H1 (cell line): ENCODE measurements around the gene IGF2BP3. TPM values are rescaled to one million over a fixed set of nuclear protein-coding genes. Genes with fewer than 3 reads are reported as not detected.
"Not testable (repeated sequence)": the region's sequence is repeated elsewhere in the genome, so short reads cannot be mapped to it uniquely, and the experiment has no call there.

Experiments used
- CTCF ChIA-PET: fragments of 300-600 bp; sonication (Branson Sonifier 250); formaldehyde crosslinking; loops from one replicate; lab custom pipeline; 2021; ENCODE audit not compliant: partially characterized antibody; lab: Charles Lee
- POLR2A ChIA-PET: fragments of 300-600 bp; sonication (Branson Sonifier 250); formaldehyde crosslinking; loops from one replicate; lab custom pipeline; 2021; ENCODE audit warnings: inconsistent platforms; ENCODE audit not compliant: partially characterized antibody; lab: Charles Lee
- DNase-seq, 2 experiments: peaks; one replicate each; pipeline versions ENCODE4 v3.0.0 to v3.0.0-alpha.2; 2010 to 2022; ENCODE audit warnings: low spot score in 2 of 2, low read depth in 1 of 2, mixed read lengths in 1 of 2
- FAIRE-seq: peaks from 2 replicates; lab custom pipeline; 2011; peaks lifted over from hg19 to GRCh38; lab: Jason Lieb, UNC
- H2AFZ ChIP-seq: 2 replicates; pipeline ENCODE4 v1.8.1; 2012; ENCODE audit warnings: low read length, inconsistent platforms
- H2AK5ac ChIP-seq: 2 replicates; pipeline ENCODE4 v1.6.1; 2013; ENCODE audit warnings: low read depth, low read length
- H2BK120ac ChIP-seq: replicated peaks from 2 replicates; pipeline ENCODE3; 2013; ENCODE audit warnings: low read depth, low read length, inconsistent platforms
- H2BK12ac ChIP-seq: 2 replicates; pipeline ENCODE4 v1.6.1; 2013; ENCODE audit warnings: low read depth, low read length
- H2BK15ac ChIP-seq: 2 replicates; pipeline ENCODE4 v1.6.1; 2013; ENCODE audit warnings: low read length
- H2BK20ac ChIP-seq: 2 replicates; pipeline ENCODE4 v1.6.1; 2013; ENCODE audit warnings: low read length
- H2BK5ac ChIP-seq: 2 replicates; pipeline ENCODE4 v1.6.1; 2013; ENCODE audit warnings: low read depth, low read length
- H3K14ac ChIP-seq: 2 replicates; pipeline ENCODE4 v1.6.1; 2013; ENCODE audit warnings: inconsistent platforms; ENCODE audit not compliant: insufficient read length
- H3K18ac ChIP-seq: 2 replicates; pipeline ENCODE4 v1.6.1; 2013; ENCODE audit warnings: low read length; ENCODE audit errors: extremely low read depth
- H3K23ac ChIP-seq: 2 replicates; pipeline ENCODE4 v1.6.1; 2013; ENCODE audit warnings: inconsistent platforms; ENCODE audit not compliant: insufficient read length
- H3K23me2 ChIP-seq: 2 replicates; pipeline ENCODE4 v1.6.1; 2013; ENCODE audit warnings: low read depth, low read length
- H3K27ac ChIP-seq: 2 replicates; pipeline ENCODE4 v1.6.1; 2011; ENCODE audit warnings: low read depth, low read length, inconsistent platforms
- H3K27me3 ChIP-seq, 4 experiments: replicated peaks in 1 of 4; 1 replicate in 1 of 4; 2 replicates in 3 of 4; pipeline versions ENCODE4 v1.6.1 to v1.8.1; 2011 to 2013; ENCODE audit warnings: low read length in 3 of 4, mild to moderate bottlenecking in 3 of 4, inconsistent platforms in 2 of 4, mixed read lengths in 2 of 4, moderate library complexity in 1 of 4; ENCODE audit not compliant: control insufficient read depth in 3 of 4, insufficient read depth in 3 of 4; ENCODE audit errors: extremely low read depth in 1 of 4
- H3K36me3 ChIP-seq, 4 experiments: 2 replicates each; pipeline versions ENCODE4 v1.6.1 to v1.8.1; 2011 to 2013; ENCODE audit warnings: mild to moderate bottlenecking in 4 of 4, low read length in 3 of 4, moderate library complexity in 2 of 4, control low read depth in 1 of 4, inconsistent platforms in 1 of 4; ENCODE audit not compliant: insufficient read depth in 4 of 4, control insufficient read depth in 2 of 4
- H3K4ac ChIP-seq: replicated peaks from 2 replicates; pipeline ENCODE3; 2013; ENCODE audit warnings: low read length, low read depth, mixed read lengths, inconsistent platforms; ENCODE audit not compliant: insufficient read length
- H3K4me1 ChIP-seq, 4 experiments: replicated peaks in 1 of 4; 1 replicate in 1 of 4; 2 replicates in 3 of 4; pipeline versions ENCODE4 v1.6.1 to v1.8.1; 2011 to 2013; ENCODE audit warnings: low read length in 3 of 4, inconsistent platforms in 2 of 4, mixed read lengths in 1 of 4; ENCODE audit not compliant: insufficient read depth in 4 of 4, control insufficient read depth in 3 of 4
- H3K4me2 ChIP-seq, 2 experiments: 2 replicates each; pipeline versions ENCODE4 v1.6.1 to v1.8.1; 2011 to 2013; ENCODE audit warnings: low read depth in 2 of 2, low read length in 2 of 2, control low read depth in 1 of 2, inconsistent platforms in 1 of 2, mild to moderate bottlenecking in 1 of 2; ENCODE audit not compliant: insufficient read depth in 1 of 2
- H3K4me3 ChIP-seq, 4 experiments: fragments of 200-600, 300-600 bp in 1 of 4; sonication (generic), shearing (Covaris generic), sonication (Bioruptor Twin) in 1 of 4; 2 replicates each; pipeline versions ENCODE4 v1.5.1 to v1.8.1; 2011 to 2016; ENCODE audit warnings: low read length in 4 of 4, low read depth in 3 of 4, control low read depth in 2 of 4, inconsistent platforms in 2 of 4, mild to moderate bottlenecking in 2 of 4, mixed read lengths in 1 of 4, moderate library complexity in 1 of 4; ENCODE audit not compliant: insufficient read depth in 2 of 4; ENCODE audit errors: extremely low read depth in 1 of 4
- H3K56ac ChIP-seq: replicated peaks from 2 replicates; pipeline ENCODE3; 2013; ENCODE audit warnings: low read depth, mild to moderate bottlenecking, mixed read lengths, low read length, inconsistent platforms; ENCODE audit not compliant: insufficient read length
- H3K79me1 ChIP-seq: 2 replicates; pipeline ENCODE4 v1.6.1; 2013; ENCODE audit warnings: low read depth, low read length, control low read depth
- H3K79me2 ChIP-seq, 2 experiments: 2 replicates each; pipeline versions ENCODE4 v1.6.1 to v1.8.1; 2012 to 2013; ENCODE audit warnings: low read length in 2 of 2, mild to moderate bottlenecking in 2 of 2, inconsistent platforms in 1 of 2; ENCODE audit not compliant: insufficient read depth in 2 of 2, control insufficient read depth in 1 of 2
- H3K9ac ChIP-seq, 4 experiments: replicated peaks in 1 of 4; 1 replicate in 1 of 4; 2 replicates in 3 of 4; pipeline versions ENCODE4 v1.6.1 to v1.8.1; 2011 to 2013; ENCODE audit warnings: low read depth in 3 of 4, low read length in 3 of 4, control low read depth in 2 of 4, mild to moderate bottlenecking in 2 of 4, moderate library complexity in 2 of 4, inconsistent platforms in 1 of 4; ENCODE audit errors: extremely low read depth in 1 of 4
- H3K9me3 ChIP-seq, 2 experiments: 2 replicates each; pipeline versions ENCODE4 v1.6.1 to v1.8.1; 2012 to 2013; ENCODE audit warnings: mild to moderate bottlenecking in 2 of 2, moderate library complexity in 2 of 2, control low read depth in 1 of 2, inconsistent platforms in 1 of 2, low read depth in 1 of 2, low read length in 1 of 2, mixed read lengths in 1 of 2; ENCODE audit not compliant: insufficient read depth in 2 of 2
- H4K20me1 ChIP-seq, 2 experiments: replicated peaks in 1 of 2; 2 replicates each; pipeline versions ENCODE3 to v1.8.1; 2011 to 2013; ENCODE audit warnings: inconsistent platforms in 2 of 2, low read length in 2 of 2, mild to moderate bottlenecking in 1 of 2; ENCODE audit not compliant: insufficient read depth in 2 of 2, control insufficient read depth in 1 of 2
- H4K5ac ChIP-seq: 2 replicates; pipeline ENCODE4 v1.6.1; 2013; ENCODE audit warnings: low read length, low read depth, mixed read lengths, inconsistent platforms; ENCODE audit not compliant: insufficient read length
- H4K8ac ChIP-seq: 2 replicates; pipeline ENCODE4 v1.8.0; 2013; ENCODE audit warnings: mild to moderate bottlenecking, moderate library complexity, low read length, inconsistent platforms; ENCODE audit not compliant: insufficient read depth; ENCODE audit errors: extremely low read depth
- H4K91ac ChIP-seq: replicated peaks from 2 replicates; pipeline ENCODE3; 2013; ENCODE audit warnings: low read length, mixed read lengths, inconsistent platforms; ENCODE audit not compliant: insufficient read length
- WGBS, 2 experiments: shearing (Covaris generic) in 1 of 2; methylation state at CpG; one replicate each; pipeline versions ENCODE4 v1.1.6 to v1.1.7; 2013 to 2015; ENCODE audit warnings: low lambda C conversion rate in 2 of 2, mixed read lengths in 2 of 2, inconsistent platforms in 1 of 2, low coverage in 1 of 2, missing lambda C conversion rate in 1 of 2; ENCODE audit not compliant: insufficient replicate concordance in 2 of 2, insufficient coverage in 1 of 2, insufficient read length in 1 of 2; ENCODE audit errors: extremely low coverage in 1 of 2, missing lambda C conversion rate in 1 of 2; 5-methylcytosine and 5-hydroxymethylcytosine counted together
- polyA plus RNA-seq, 7 experiments: library from polyadenylated mRNA; depleted of rRNA in 3 of 7; stranded (reverse) in 5 of 7; unstranded in 2 of 7; fragments of >200 nt in 5 of 7; fragments of 200-250 nt in 2 of 7; gene quantifications; 1 replicate in 5 of 7; 2 replicates in 1 of 7; 4 replicates in 1 of 7; pipeline versions ENCODE4 v1.2.1 to v1.2.3, GENCODE V29; 2011 to 2013; ENCODE audit warnings: missing spikeins in 2 of 7, mixed read lengths in 2 of 7
- total RNA-seq: library from RNA; stranded (reverse); fragmentation: NEBNext Ultra II Directional; extraction: Animal tissue kit (Norgen Biotek cat#: 25700); gene quantifications from 2 replicates; pipeline ENCODE4 v1.2.1, GENCODE V29; 2021

IGF2BP3 gene
- total and polyA plus RNA-seq, 2 of the 8 experiments (the other 6 are each of a cell fraction or from before 2014, with no cell fraction given): 66.3 to 193 TPM

- H2BK20ac ChIP-seq, H3K18ac ChIP-seq, H2AFZ ChIP-seq, H3K23me2 ChIP-seq, H3K9ac ChIP-seq, H4K91ac ChIP-seq, H3K9me3 ChIP-seq, H3K27me3 ChIP-seq, H3K4ac ChIP-seq, H3K23ac ChIP-seq, H3K4me3 ChIP-seq, H4K5ac ChIP-seq, H2AK5ac ChIP-seq, H2BK120ac ChIP-seq, H3K4me2 ChIP-seq, H4K8ac ChIP-seq, H4K20me1 ChIP-seq, H3K79me1 ChIP-seq, H2BK12ac ChIP-seq, H3K56ac ChIP-seq, H3K27ac ChIP-seq, H3K14ac ChIP-seq, DNase-seq, FAIRE-seq, H2BK5ac ChIP-seq, H2BK15ac ChIP-seq, H3K4me1 ChIP-seq: not testable (repeated sequence)
- WGBS, 2 experiments: 89% methylated on average over 2 of the region's 2 CpGs; no CpG with 5 or more reads in 1 of the 2 experiments
- Histone ChIP-seq H3K36me3 (peaks cover 19 to 97% (median 63%) of the 10 kb centered on the region in 4 experiments), H3K79me2 (0 out of 4 replicates have a peak, but pooled peaks cover 0 to 10% of the 10 kb centered on the region in 2 experiments)
- POLR2A ChIA-PET: interaction anchor here (1.1 to 5.7 kb wide), 2 partner anchors 9 to 162 kb away, joined by 3 to 23 read pairs; no protein-coding TSS in a partner anchor
- CTCF ChIA-PET: interaction anchor here (0.6 to 3.6 kb wide), 4 partner anchors 36 to 397 kb away, joined by 3 to 12 read pairs (median 5); no protein-coding TSS in a partner anchor
Measured at GRCh38 chr7:23312141-23312540, 158.2 kb downstream of the IGF2BP3 start.
